IMR-90 (cell line): ENCODE data around the gene TUBGCP3. TPM values are rescaled to one million over a fixed set of nuclear protein-coding genes. Genes with fewer than 3 reads are reported as not detected.

Experiments
- ATAC-seq: fragments of 200-7000 bp; cut with Tn5 transposase; 2 replicates; pipeline ENCODE4 v1.9.1; 2020; ENCODE audit warnings: low read depth, mild to moderate bottlenecking, moderate library complexity
- BruUV-seq: library from RNA; stranded (reverse); fragments of 400-500 nt; replicated peaks from 2 replicates; lab custom pipeline; 2021; lab: Mats Ljungman, UMichigan
- CTCF ChIA-PET: fragments of 300-600 bp; formaldehyde crosslinking; extraction: SDS; loops from one replicate; lab custom pipeline; 2021; ENCODE audit warnings: antibody characterized with exemption; lab: Yijun Ruan, JAX
- POLR2A ChIA-PET: fragments of 300-600 bp; sonication (Branson Sonifier 250); formaldehyde crosslinking; loops from one replicate; lab custom pipeline; 2022; ENCODE audit warnings: antibody characterized with exemption; ENCODE audit not compliant: unreplicated experiment; lab: Charles Lee
- DNase-seq: peaks from one replicate; pipeline ENCODE4 v3.0.0; 2013
- H2AFZ ChIP-seq: replicated peaks from 2 replicates; pipeline ENCODE3; 2013; ENCODE audit warnings: low read length, mild to moderate bottlenecking; ENCODE audit not compliant: poor library complexity
- H2AK5ac ChIP-seq: 2 replicates; pipeline ENCODE4 v1.6.1; 2013; ENCODE audit warnings: low read depth, low read length, inconsistent platforms
- H2AK9ac ChIP-seq: replicated peaks from 2 replicates; pipeline ENCODE3; 2013; ENCODE audit warnings: mild to moderate bottlenecking, low read depth, low read length, moderate library complexity; ENCODE audit not compliant: poor library complexity
- H2BK120ac ChIP-seq: 2 replicates; pipeline ENCODE4 v1.6.1; 2013; ENCODE audit warnings: low read depth, low read length, inconsistent platforms
- H2BK15ac ChIP-seq: 3 replicates; pipeline ENCODE4 v1.6.1; 2013; ENCODE audit warnings: low read depth, low read length, inconsistent platforms
- H2BK20ac ChIP-seq: 2 replicates; pipeline ENCODE4 v1.6.1; 2013; ENCODE audit warnings: low read depth, mild to moderate bottlenecking, inconsistent platforms, low read length, moderate library complexity
- H2BK5ac ChIP-seq: 2 replicates; pipeline ENCODE4 v1.6.1; 2013; ENCODE audit warnings: mild to moderate bottlenecking, low read depth, low read length, inconsistent platforms; ENCODE audit not compliant: poor library complexity, severe bottlenecking
- H3K14ac ChIP-seq: replicated peaks from 2 replicates; pipeline ENCODE4 v1.6.1; 2013; ENCODE audit warnings: low read depth, low read length, inconsistent platforms
- H3K18ac ChIP-seq: 2 replicates; pipeline ENCODE4 v1.6.1; 2013; ENCODE audit warnings: low read depth, low read length, control low read depth
- H3K23ac ChIP-seq: 2 replicates; pipeline ENCODE4 v1.6.1; 2013; ENCODE audit warnings: low read depth, low read length, inconsistent platforms
- H3K27ac ChIP-seq: 2 replicates; pipeline ENCODE4 v1.5.1; 2013; ENCODE audit warnings: mild to moderate bottlenecking, control low read depth, low read length; ENCODE audit not compliant: insufficient read depth
- H3K27me3 ChIP-seq: 2 replicates; pipeline ENCODE4 v1.6.1; 2013; ENCODE audit warnings: low read length; ENCODE audit not compliant: control insufficient read depth, insufficient read depth
- H3K36me3 ChIP-seq: 2 replicates; pipeline ENCODE4 v1.6.1; 2013; ENCODE audit warnings: low read length, mixed read lengths; ENCODE audit not compliant: control insufficient read depth, insufficient read depth
- H3K4ac ChIP-seq: 2 replicates; pipeline ENCODE4 v1.6.1; 2013; ENCODE audit warnings: low read depth, low read length, inconsistent platforms
- H3K4me1 ChIP-seq: 2 replicates; pipeline ENCODE4 v1.6.1; 2013; ENCODE audit warnings: low read length, mixed read lengths; ENCODE audit not compliant: control insufficient read depth, insufficient read depth
- H3K4me2 ChIP-seq: 2 replicates; pipeline ENCODE4 v1.6.1; 2013; ENCODE audit warnings: low read depth, mild to moderate bottlenecking, control low read depth, low read length, moderate library complexity
- H3K4me3 ChIP-seq: 2 replicates; pipeline ENCODE4 v1.5.1; 2013; ENCODE audit warnings: low read depth, mild to moderate bottlenecking, control low read depth, low read length, moderate library complexity; ENCODE audit not compliant: insufficient read depth
- H3K56ac ChIP-seq: 2 replicates; pipeline ENCODE4 v1.6.1; 2013; ENCODE audit warnings: low read length, inconsistent platforms; ENCODE audit not compliant: insufficient read depth; ENCODE audit errors: extremely low read depth
- H3K79me1 ChIP-seq, 2 experiments: 2 replicates each; pipeline ENCODE4 v1.6.1; 2013; ENCODE audit warnings: low read length in 2 of 2, inconsistent platforms in 1 of 2, low read depth in 1 of 2
- H3K9ac ChIP-seq: 2 replicates; pipeline ENCODE4 v1.6.1; 2013; ENCODE audit warnings: low read depth, low read length, control low read depth
- H3K9me1 ChIP-seq: 2 replicates; pipeline ENCODE4 v1.6.1; 2013; ENCODE audit warnings: low read length, inconsistent platforms; ENCODE audit not compliant: insufficient read depth
- H3K9me3 ChIP-seq: 2 replicates; pipeline ENCODE4 v1.6.1; 2013; ENCODE audit warnings: low read length; ENCODE audit not compliant: control insufficient read depth, insufficient read depth
- H4K20me1 ChIP-seq: 2 replicates; pipeline ENCODE4 v1.6.1; 2013; ENCODE audit warnings: low read length, inconsistent platforms; ENCODE audit not compliant: insufficient read depth
- H4K5ac ChIP-seq: 2 replicates; pipeline ENCODE4 v1.6.1; 2013; ENCODE audit warnings: mild to moderate bottlenecking, low read depth, low read length, control low read depth
- H4K8ac ChIP-seq, 2 experiments: 2 replicates each; pipeline ENCODE4 v1.6.1; 2013; ENCODE audit warnings: low read depth in 2 of 2, low read length in 2 of 2, control low read depth in 1 of 2, inconsistent platforms in 1 of 2
- H4K91ac ChIP-seq: 2 replicates; pipeline ENCODE4 v1.6.1; 2013; ENCODE audit warnings: low read depth, low read length, inconsistent platforms; ENCODE audit not compliant: insufficient read depth
- BHLHE40 ChIP-seq: fragments of 150-350 bp; IDR thresholded peaks from 2 replicates; pipeline ENCODE4 v1.6.1; 2016; ENCODE audit warnings: mild to moderate bottlenecking, low read depth, low read length
- CEBPB ChIP-seq: IDR thresholded peaks from 2 replicates; pipeline ENCODE4 v1.6.1; 2012; ENCODE audit warnings: low read depth, low read length, improper control_type of control experiment
- CTCF ChIP-seq: conservative IDR thresholded peaks from 2 replicates; pipeline ENCODE4 v1.5.1; 2012; ENCODE audit warnings: mild to moderate bottlenecking, low read depth, low read length, improper control_type of control experiment
- ELK1 ChIP-seq: fragments of 150-350 bp; IDR thresholded peaks from 2 replicates; pipeline ENCODE4 v1.6.1; 2016; ENCODE audit warnings: low read depth, mild to moderate bottlenecking, low read length, moderate library complexity, borderline replicate concordance
- FOS ChIP-seq: fragments of 150-350 bp; IDR thresholded peaks from 2 replicates; pipeline ENCODE4 v1.6.1; 2016; ENCODE audit warnings: low read depth, low read length
- MAFK ChIP-seq: IDR thresholded peaks from 2 replicates; pipeline ENCODE4 v1.6.1; 2012; ENCODE audit warnings: low read depth, low read length, improper control_type of control experiment
- MAZ ChIP-seq: IDR thresholded peaks from 2 replicates; pipeline ENCODE4 v1.6.1; 2012; ENCODE audit warnings: low read depth, mild to moderate bottlenecking, low read length, improper control_type of control experiment, moderate library complexity, borderline replicate concordance
- MXI1 ChIP-seq: IDR thresholded peaks from 2 replicates; pipeline ENCODE4 v1.6.1; 2012; ENCODE audit warnings: low read depth, mild to moderate bottlenecking, low read length, moderate library complexity, borderline replicate concordance
- NFE2L2 ChIP-seq: fragments of 150-350 bp; IDR thresholded peaks from 2 replicates; pipeline ENCODE4 v1.6.1; 2016; ENCODE audit warnings: low read depth, mild to moderate bottlenecking, low read length
- POLR2A ChIP-seq: IDR thresholded peaks from 2 replicates; pipeline ENCODE4 v1.6.1; 2012; ENCODE audit warnings: mild to moderate bottlenecking, low read depth, low read length
- RAD21 ChIP-seq: IDR thresholded peaks from 2 replicates; pipeline ENCODE4 v1.6.1; 2012; ENCODE audit warnings: low read length, improper control_type of control experiment
- RCOR1 ChIP-seq: IDR thresholded peaks from 2 replicates; pipeline ENCODE4 v1.6.1; 2012; ENCODE audit warnings: mild to moderate bottlenecking, low read length, improper control_type of control experiment; ENCODE audit not compliant: insufficient replicate concordance
- RFX5 ChIP-seq: IDR thresholded peaks from 2 replicates; pipeline ENCODE4 v1.8.0; 2012; ENCODE audit warnings: low read depth, mild to moderate bottlenecking, low read length, moderate library complexity
- SMC3 ChIP-seq: fragments of 150-350 bp; IDR thresholded peaks from 2 replicates; pipeline ENCODE4 v1.6.1; 2016; ENCODE audit warnings: low read depth, mild to moderate bottlenecking, antibody characterized with exemption, low read length, moderate library complexity
- USF2 ChIP-seq: fragments of 150-350 bp; IDR thresholded peaks from 2 replicates; pipeline ENCODE4 v1.6.1; 2017; ENCODE audit warnings: mild to moderate bottlenecking, antibody characterized with exemption, low read length, low read depth
- WGBS, 2 experiments: methylation state at CpG; one replicate each; pipeline versions ENCODE4 v1.1.5 to v1.1.7; 2013; ENCODE audit warnings: missing lambda C conversion rate in 2 of 2; ENCODE audit not compliant: insufficient read length in 1 of 2; ENCODE audit errors: extremely low coverage in 2 of 2; 5-methylcytosine and 5-hydroxymethylcytosine counted together
- dilution Hi-C: fragments of 300-500 bp; cut with HindIII; formaldehyde crosslinking; loops from one replicate; pipeline ENCODE4 v1.14.3; 2018; ENCODE audit warnings: low sequenced_read_pairs; ENCODE audit not compliant: unreplicated experiment
- in situ Hi-C: fragments of 300-500 bp; cut with MboI; formaldehyde crosslinking; loops from 3 replicates; pipeline ENCODE4 v1.14.3; 2019; ENCODE audit warnings: low sequenced_read_pairs, inconsistent platforms, mixed read lengths
- intact Hi-C: fragments of 100-400 bp; cut with micrococcal nuclease; formaldehyde crosslinking; loops from 2 replicates; pipeline ENCODE4 v1.10.0; 2022
- polyA plus RNA-seq, 3 experiments: library from polyadenylated mRNA; depleted of rRNA; stranded (reverse); fragments of >200 nt; gene quantifications; 2 replicates each; pipeline ENCODE4 v1.2.3, GENCODE V29; 2012; ENCODE audit warnings: low replicate concordance in 1 of 3
- total RNA-seq: library from RNA; depleted of rRNA; stranded (reverse); fragments of >200 nt; gene quantifications from 2 replicates; pipeline ENCODE4 v1.2.3, GENCODE V29; 2012

The TUBGCP3 gene
- total and polyA plus RNA-seq, 2 of the 4 experiments (the other 2 are of a cell fraction): 16.0 to 17.8 TPM

GRCh38 chr13:112624602-112625430, 36.9 kb upstream of the TUBGCP3 start:
- no peak overlapping the region for H3K23ac ChIP-seq
- H3K56ac ChIP-seq: no peak overlapping the region
- dilution Hi-C loops: no loop called here
- no peak overlapping the region for H4K8ac ChIP-seq
- ATAC-seq: no peak
- H3K9me3 ChIP-seq: no peaks in the 10 kb centered on the region
- H2BK120ac ChIP-seq: no peak overlapping the region
- WGBS, 2 experiments: 75% methylated on average over 7 of the region's 19 CpGs; no CpG with 5 or more reads in 1 of the 2 experiments
- H3K9me1 ChIP-seq: no peaks in the 10 kb centered on the region
- no peak overlapping the region for H3K14ac ChIP-seq
- H2BK20ac ChIP-seq: no peak overlapping the region
- H4K20me1 ChIP-seq: no peaks in the 10 kb centered on the region
- H3K18ac ChIP-seq: no peak overlapping the region
- no peaks in the 10 kb centered on the region for H3K4me1 ChIP-seq
- CTCF ChIA-PET: interaction anchor here (0.8 kb wide), 1 partner anchor 250 kb away, joined by 3 read pairs; no protein-coding TSS in a partner anchor
- no peak overlapping the region for H3K4ac ChIP-seq
- no peaks in the 10 kb centered on the region for H3K79me1 ChIP-seq
- no peak overlapping the region for H3K9ac ChIP-seq
- H2BK15ac ChIP-seq: no peak overlapping the region
- no peak overlapping the region for H2AK9ac ChIP-seq
- no peak overlapping the region for H4K5ac ChIP-seq
- in situ Hi-C loops: loop anchor here (25.0 kb wide), 1 partner anchor 538 kb away; no protein-coding TSS in a partner anchor
- no peak overlapping the region for H3K4me3 ChIP-seq
- no TSS peak for BruUV-seq
- no peak for DNase-seq
- H2AFZ ChIP-seq: no peak overlapping the region
- no peak overlapping the region for H2AK5ac ChIP-seq
- no peaks in the 10 kb centered on the region for H3K36me3 ChIP-seq
- no peak overlapping the region for H4K91ac ChIP-seq
- H2BK5ac ChIP-seq: no peak overlapping the region
- no peak overlapping the region for H3K27ac ChIP-seq
- peaks cover 50% of the 10 kb centered on the region for H3K27me3 ChIP-seq
- POLR2A ChIA-PET: no interaction called here
- intact Hi-C loops: no loop called here
- no peak overlapping the region for H3K4me2 ChIP-seq
- TF ChIP-seq RFX5: no peak
- TF ChIP-seq RCOR1: no peak
- TF ChIP-seq ELK1: no peak
- no peak for TF ChIP-seq MAFK
- no peak for TF ChIP-seq SMC3
- TF ChIP-seq CEBPB: no peak
- no peak for TF ChIP-seq POLR2A
- TF ChIP-seq USF2: no peak
- no peak for TF ChIP-seq CTCF
- no peak for TF ChIP-seq FOS
- no peak for TF ChIP-seq MAZ
- no peak for TF ChIP-seq MXI1
- no peak for TF ChIP-seq RAD21
- TF ChIP-seq BHLHE40: no peak
- TF ChIP-seq NFE2L2: no peak
